OCI-LY1 (cell line): Measurements from ENCODE around the gene COL12A1.

ENCODE experiments used
- H2AFZ ChIP-seq: fragments of 200-600 bp; sonication (generic), shearing (Covaris generic); 2 replicates; pipeline ENCODE4 v1.6.0; 2014; ENCODE audit warnings: antibody characterized with exemption, mild to moderate bottlenecking, low read length
- H3F3A ChIP-seq: fragments of 200-600 bp; sonication (generic), shearing (Covaris generic); 2 replicates; pipeline ENCODE4 v1.6.0; 2014; ENCODE audit warnings: mild to moderate bottlenecking, antibody characterized with exemption, low read length, moderate library complexity; ENCODE audit not compliant: insufficient read depth
- H3K27ac ChIP-seq: fragments of 200-600 bp; sonication (generic); 2 replicates; pipeline ENCODE4 v1.5.1; 2014; ENCODE audit warnings: low read length, mixed run types, mild to moderate bottlenecking, low read depth; ENCODE audit not compliant: poor library complexity, severe bottlenecking
- H3K27me3 ChIP-seq: fragments of 200-600 bp; sonication (generic); 2 replicates; pipeline ENCODE4 v1.6.0; 2014; ENCODE audit warnings: antibody characterized with exemption, mild to moderate bottlenecking, low read length, moderate library complexity; ENCODE audit not compliant: insufficient read depth
- H3K36me3 ChIP-seq: fragments of 200-600 bp; sonication (generic); 2 replicates; pipeline ENCODE4 v1.6.1; 2014; ENCODE audit warnings: mild to moderate bottlenecking, antibody characterized with exemption, low read length, moderate library complexity, mixed read lengths; ENCODE audit not compliant: insufficient read depth
- H3K4me1 ChIP-seq: fragments of 200-600 bp; sonication (generic); 2 replicates; pipeline ENCODE4 v1.5.1; 2014; ENCODE audit warnings: mild to moderate bottlenecking, low read length, moderate library complexity; ENCODE audit not compliant: insufficient read depth, severe bottlenecking
- H3K4me2 ChIP-seq: fragments of 200-600 bp; sonication (generic), shearing (Covaris generic); 2 replicates; pipeline ENCODE4 v1.6.1; 2014; ENCODE audit warnings: low read length
- H3K4me3 ChIP-seq: fragments of 200-600 bp; sonication (generic); 2 replicates; pipeline ENCODE4 v1.5.1; 2014; ENCODE audit warnings: low read length, low read depth, mild to moderate bottlenecking, mixed read lengths; ENCODE audit not compliant: poor library complexity, severe bottlenecking
- H3K79me2 ChIP-seq: fragments of 200-600 bp; shearing (Covaris generic); 2 replicates; pipeline ENCODE4 v1.6.1; 2016; ENCODE audit warnings: mixed run types, low read length, mixed read lengths; ENCODE audit not compliant: insufficient read depth
- H3K9ac ChIP-seq: fragments of 200-600 bp; sonication (generic), shearing (Covaris generic); 2 replicates; pipeline ENCODE4 v1.6.1; 2014; ENCODE audit warnings: mild to moderate bottlenecking, low read length, mixed read lengths
- H3K9me2 ChIP-seq: fragments of 200-600 bp; sonication (generic), shearing (Covaris generic); 2 replicates; pipeline ENCODE4 v1.6.1; 2014; ENCODE audit warnings: low read depth, mild to moderate bottlenecking, low read length, mixed read lengths
- H3K9me3 ChIP-seq: fragments of 200-600 bp; shearing (Covaris generic); 2 replicates; pipeline ENCODE4 v1.6.1; 2014; ENCODE audit warnings: low read length, mixed read lengths
- H4K20me1 ChIP-seq: fragments of 200-600 bp; sonication (generic), shearing (Covaris generic); 2 replicates; pipeline ENCODE4 v1.6.0; 2016; ENCODE audit warnings: mild to moderate bottlenecking, low read length; ENCODE audit not compliant: insufficient read depth
- EZH2 ChIP-seq: fragments of 200-600 bp; sonication (generic), shearing (Covaris generic); IDR thresholded peaks from 2 replicates; pipeline ENCODE4 v1.8.0; 2017; ENCODE audit warnings: borderline replicate concordance, mixed run types, mild to moderate bottlenecking, antibody characterized with exemption, low read length, moderate library complexity, mixed read lengths
- TF ChIP-seq, protein P1 (sequence below): fragments of 200-600 bp; sonication (generic), shearing (Covaris generic); IDR thresholded peaks from 2 replicates; pipeline ENCODE4 v1.5.1; 2017; ENCODE audit warnings: mild to moderate bottlenecking, antibody characterized with exemption, low read length, moderate library complexity, mixed read lengths

COL12A1 gene

DNA sequence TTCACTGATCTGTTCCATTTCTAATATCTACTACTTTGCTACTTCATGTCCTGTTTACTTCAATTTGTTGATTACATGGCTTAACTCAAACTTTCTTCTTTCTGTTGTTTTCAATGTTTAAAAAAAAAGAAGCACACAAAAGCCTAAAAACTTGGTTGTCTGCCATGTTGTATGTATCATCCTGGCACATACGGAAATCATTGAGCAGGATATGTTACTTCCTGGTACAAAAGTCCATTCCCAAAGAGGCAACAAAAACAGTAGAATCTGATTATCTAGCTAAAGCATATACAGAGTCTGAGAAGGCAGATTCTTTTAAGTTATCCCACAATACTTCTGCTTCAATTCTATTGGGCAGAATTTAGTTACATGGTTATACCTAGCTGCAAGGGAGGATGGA is 14.5 kb upstream of the COL12A1 start:
- TF ChIP-seq, protein P1, sequence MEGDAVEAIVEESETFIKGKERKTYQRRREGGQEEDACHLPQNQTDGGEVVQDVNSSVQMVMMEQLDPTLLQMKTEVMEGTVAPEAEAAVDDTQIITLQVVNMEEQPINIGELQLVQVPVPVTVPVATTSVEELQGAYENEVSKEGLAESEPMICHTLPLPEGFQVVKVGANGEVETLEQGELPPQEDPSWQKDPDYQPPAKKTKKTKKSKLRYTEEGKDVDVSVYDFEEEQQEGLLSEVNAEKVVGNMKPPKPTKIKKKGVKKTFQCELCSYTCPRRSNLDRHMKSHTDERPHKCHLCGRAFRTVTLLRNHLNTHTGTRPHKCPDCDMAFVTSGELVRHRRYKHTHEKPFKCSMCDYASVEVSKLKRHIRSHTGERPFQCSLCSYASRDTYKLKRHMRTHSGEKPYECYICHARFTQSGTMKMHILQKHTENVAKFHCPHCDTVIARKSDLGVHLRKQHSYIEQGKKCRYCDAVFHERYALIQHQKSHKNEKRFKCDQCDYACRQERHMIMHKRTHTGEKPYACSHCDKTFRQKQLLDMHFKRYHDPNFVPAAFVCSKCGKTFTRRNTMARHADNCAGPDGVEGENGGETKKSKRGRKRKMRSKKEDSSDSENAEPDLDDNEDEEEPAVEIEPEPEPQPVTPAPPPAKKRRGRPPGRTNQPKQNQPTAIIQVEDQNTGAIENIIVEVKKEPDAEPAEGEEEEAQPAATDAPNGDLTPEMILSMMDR, result no peak
- TF ChIP-seq EZH2, result no peak
- no peaks in the 10 kb centered on the region for H3F3A ChIP-seq
- H3K36me3 ChIP-seq, result no peaks in the 10 kb centered on the region
- no peaks in the 10 kb centered on the region for H4K20me1 ChIP-seq
- H3K4me2 ChIP-seq, result no peak overlapping the region
- H3K9me3 ChIP-seq, result no peaks in the 10 kb centered on the region
- H3K27ac ChIP-seq, result no peak overlapping the region
- H3K27me3 ChIP-seq, result no peaks in the 10 kb centered on the region
- H3K4me1 ChIP-seq, result no peaks in the 10 kb centered on the region
- no peak overlapping the region for H3K4me3 ChIP-seq
- H3K9me2 ChIP-seq, result no peaks in the 10 kb centered on the region
- H2AFZ ChIP-seq, result no peak overlapping the region
- H3K9ac ChIP-seq, result no peak overlapping the region
- H3K79me2 ChIP-seq, result no peaks in the 10 kb centered on the region

DNA sequence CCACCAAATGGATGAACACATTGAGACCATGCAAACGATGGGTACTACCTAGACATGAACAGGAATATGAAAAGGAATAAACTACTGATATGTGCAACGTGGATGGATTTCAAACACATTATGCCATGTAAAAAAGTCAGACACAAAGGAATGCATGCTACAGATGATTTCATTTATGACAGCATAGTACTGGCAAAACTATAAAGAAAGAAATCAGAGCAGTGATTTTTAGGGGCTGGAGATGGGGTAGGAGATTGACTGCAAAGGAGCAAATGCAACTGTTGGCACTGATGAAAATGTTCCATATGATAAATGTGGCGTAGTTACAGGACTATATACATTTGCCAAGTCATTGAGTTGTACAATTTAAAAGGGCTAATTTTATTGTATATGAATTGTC is 13.4 kb upstream of the COL12A1 start:
- Histone ChIP-seq H3K9me3 (no peaks in the 10 kb centered on the region), H3K9me2 (no peaks in the 10 kb centered on the region), H3K9ac (no peak overlapping the region), H3K36me3 (no peaks in the 10 kb centered on the region), H3K4me2 (no peak overlapping the region), H4K20me1 (no peaks in the 10 kb centered on the region), H3K4me3 (no peak overlapping the region), H3F3A (no peaks in the 10 kb centered on the region), H2AFZ (no peak overlapping the region), H3K4me1 (no peaks in the 10 kb centered on the region), H3K27ac (no peak overlapping the region), H3K27me3 (no peaks in the 10 kb centered on the region), H3K79me2 (no peaks in the 10 kb centered on the region)
- TF ChIP-seq, protein P1, result no peak
- TF ChIP-seq EZH2, result no peak

DNA sequence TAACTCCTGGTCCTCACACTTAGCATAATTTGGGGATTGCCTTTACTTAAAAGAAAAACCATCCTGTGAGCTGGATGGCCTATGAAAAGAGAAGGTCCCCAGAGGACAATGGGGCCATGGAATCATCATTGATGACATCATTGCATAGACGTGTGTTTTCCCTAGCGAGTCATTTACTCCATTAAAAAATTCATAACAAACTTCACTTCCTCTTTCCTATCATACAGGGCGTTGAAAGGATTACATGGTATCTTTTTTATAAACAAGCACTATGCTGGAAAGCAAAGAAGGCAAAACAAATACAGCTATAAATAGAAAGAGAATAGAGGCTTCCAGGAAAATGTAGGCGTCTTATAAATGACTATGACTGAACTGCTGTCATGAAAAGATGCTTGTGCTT is 11.3 kb upstream of the COL12A1 start:
- Histone ChIP-seq H2AFZ (no peak overlapping the region), H3K9me3 (no peaks in the 10 kb centered on the region), H4K20me1 (no peaks in the 10 kb centered on the region), H3K79me2 (no peaks in the 10 kb centered on the region), H3K9ac (no peak overlapping the region), H3K4me1 (no peaks in the 10 kb centered on the region), H3K9me2 (no peaks in the 10 kb centered on the region), H3K4me2 (no peak overlapping the region), H3K27ac (no peak overlapping the region), H3K4me3 (no peak overlapping the region), H3K27me3 (no peaks in the 10 kb centered on the region), H3K36me3 (no peaks in the 10 kb centered on the region), H3F3A (no peaks in the 10 kb centered on the region)
- no peak for TF ChIP-seq EZH2

DNA sequence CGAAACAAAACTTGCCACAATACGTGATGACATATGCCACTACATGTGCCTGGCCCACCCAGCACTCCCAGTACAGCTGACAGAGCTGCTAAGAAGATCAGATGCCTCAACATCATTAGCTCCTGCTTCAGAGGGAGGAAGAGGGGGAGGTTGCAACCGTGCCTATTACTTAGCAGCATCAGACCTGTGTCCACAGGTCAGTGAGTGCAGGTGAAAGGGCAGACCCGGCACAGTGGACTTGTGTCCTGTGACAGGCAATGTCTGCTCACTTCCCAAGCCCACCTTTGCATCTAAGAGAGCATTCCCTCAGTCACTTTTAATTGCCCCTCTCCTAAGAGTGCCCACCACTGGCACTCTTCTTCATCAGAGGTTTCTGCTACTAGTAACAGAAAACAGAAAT is 9.4 kb upstream of the COL12A1 start:
- Histone ChIP-seq H3K27me3 (no peaks in the 10 kb centered on the region), H3K4me3 (no peak overlapping the region), H3K36me3 (no peaks in the 10 kb centered on the region), H3K4me2 (no peak overlapping the region), H2AFZ (no peak overlapping the region), H3K27ac (no peak overlapping the region), H3K9me3 (no peaks in the 10 kb centered on the region), H3F3A (no peaks in the 10 kb centered on the region), H3K9me2 (no peaks in the 10 kb centered on the region), H3K79me2 (no peaks in the 10 kb centered on the region), H4K20me1 (no peaks in the 10 kb centered on the region), H3K9ac (no peak overlapping the region), H3K4me1 (no peaks in the 10 kb centered on the region)
- TF ChIP-seq, protein P1, result no peak
- no peak for TF ChIP-seq EZH2
